ENCODE results near the gene RGS19. TPM values are rescaled to one million over a fixed set of nuclear protein-coding genes. Genes with fewer than 3 reads are reported as not detected.

RGS19 gene
- total RNA-seq, 3 donors from 2014 or later = 14.7 to 22.2 (median 16.4) TPM

GRCh38 chr20:64062276-64062595 is 17.1 kb downstream of the RGS19 start:
- peaks cover 6 to 15% of the 10 kb centered on the region in 2 donors for H3K4me1 ChIP-seq
- peaks cover 0 to 4% of the 10 kb centered on the region in 2 donors for H3K27me3 ChIP-seq
- intact Hi-C loops (cut with DNase I; ENCODE audit: low total_unique reads) = no loop called here

GRCh38 chr20:64058536-64058935 is 20.8 kb downstream of the RGS19 start:
- TF ChIP-seq POLR2AphosphoS5 (IDR thresholded peaks at IDR 0.05) (no peak), CTCF (IDR thresholded peaks at IDR 0.05) (no peak), POLR2A (IDR thresholded peaks at IDR 0.05) (no peak)
- intact Hi-C loops (cut with DNase I; ENCODE audit: low total_unique reads) = no loop called here
- no peak for DNase-seq (ENCODE audit: low spot score in 2 of 2)
- Histone ChIP-seq H3K27ac (no peak overlapping the region), H3K4me3 (no peak overlapping the region), H3K36me3 (no peaks in the 10 kb centered on the region), H3K27me3 (peaks cover 5 to 24% of the 10 kb centered on the region in 2 donors), H3K4me1 (peaks cover 4 to 6% of the 10 kb centered on the region in 2 donors), H3K9me3 (no peaks in the 10 kb centered on the region)

More at GRCh38 chr20:64062276-64062595, 17.1 kb downstream of the RGS19 start:
- H3K27ac ChIP-seq = peak overlapping the region; percentile 84 to 93
- DNase-seq (ENCODE audit: low spot score in 2 of 2) = no peak
- no peak for TF ChIP-seq POLR2A (IDR thresholded peaks at IDR 0.05)
- TF ChIP-seq CTCF (IDR thresholded peaks at IDR 0.05) = no peak
- TF ChIP-seq POLR2AphosphoS5 (IDR thresholded peaks at IDR 0.05) = no peak
- H3K36me3 ChIP-seq = no peaks in the 10 kb centered on the region
- H3K4me3 ChIP-seq = peak overlapping the region; percentile 89 to 100 (median 92)
- H3K9me3 ChIP-seq = no peaks in the 10 kb centered on the region

- intact Hi-C loops (cut with DNase I; ENCODE audit: low total_unique reads) = no loop called here
- peak; percentile 43 to 80 for DNase-seq (ENCODE audit: low spot score in 2 of 2)
- peak overlapping the region; percentile 13 to 70 for H3K27ac ChIP-seq
- H3K36me3 ChIP-seq = no peaks in the 10 kb centered on the region
- no peak for TF ChIP-seq POLR2AphosphoS5 (IDR thresholded peaks at IDR 0.05)
- peak; percentile 19 to 72 (median 66) for TF ChIP-seq CTCF (IDR thresholded peaks at IDR 0.05)
- peak overlapping the region; percentile 4 to 42 (median 16) for H3K4me3 ChIP-seq
- peaks cover 4 to 6% of the 10 kb centered on the region in 2 donors for H3K4me1 ChIP-seq
- H3K27me3 ChIP-seq = peaks cover 5 to 25% of the 10 kb centered on the region in 2 donors
- H3K9me3 ChIP-seq = no peaks in the 10 kb centered on the region
These were observed 21.5 kb downstream of the RGS19 start for GRCh38 chr20:64057628-64058498.

GRCh38 chr20:64056889-64057627 is 22.3 kb downstream of the RGS19 start:
- peak overlapping the region; percentile 4 to 42 (median 16) for H3K4me3 ChIP-seq
- H3K9me3 ChIP-seq = no peaks in the 10 kb centered on the region
- H3K36me3 ChIP-seq = no peaks in the 10 kb centered on the region
- intact Hi-C loops (cut with DNase I; ENCODE audit: low total_unique reads) = no loop called here
- H3K4me1 ChIP-seq = peaks cover 0 to under 1% of the 10 kb centered on the region in 2 donors
- H3K27ac ChIP-seq = peak overlapping the region; percentile 13 to 70
- no peak for TF ChIP-seq POLR2AphosphoS5 (IDR thresholded peaks at IDR 0.05)
- no peak for TF ChIP-seq CTCF (IDR thresholded peaks at IDR 0.05)
- TF ChIP-seq POLR2A (IDR thresholded peaks at IDR 0.05) = no peak
- no peak for DNase-seq (ENCODE audit: low spot score in 2 of 2)
- H3K27me3 ChIP-seq = peaks cover 5 to 33% of the 10 kb centered on the region in 2 donors

- intact Hi-C loops (cut with DNase I; ENCODE audit: low total_unique reads) = no loop called here
- no peaks in the 10 kb centered on the region for H3K4me1 ChIP-seq
- DNase-seq (ENCODE audit: low spot score in 2 of 2) = no peak
- H3K27ac ChIP-seq = peak overlapping the region in 1 of 2 donors; percentile 70
- TF ChIP-seq CTCF (IDR thresholded peaks at IDR 0.05) (no peak), POLR2AphosphoS5 (IDR thresholded peaks at IDR 0.05) (no peak), POLR2A (IDR thresholded peaks at IDR 0.05) (no peak)
- no peaks in the 10 kb centered on the region for H3K36me3 ChIP-seq
- H3K9me3 ChIP-seq = no peaks in the 10 kb centered on the region
- H3K27me3 ChIP-seq = peaks cover 5 to 37% of the 10 kb centered on the region in 2 donors
- H3K4me3 ChIP-seq = no peak overlapping the region
These were observed 22.8 kb downstream of the RGS19 start for GRCh38 chr20:64056639-64056888.
